ENCODE data around the gene MFSD2B. TPM values are rescaled to one million over a fixed set of nuclear protein-coding genes. Genes with fewer than 3 reads are reported as not detected.

The MFSD2B gene
- total and polyA plus RNA-seq, 10 of the 15 experiments (the other 5 are each of a cell fraction or from before 2014, with no cell fraction given): 0.07 to 0.51 (median 0.16) TPM; not detected in 4

- no peak for TF ChIP-seq ZNF592 (IDR thresholded peaks at IDR 0.05)
Measured at GRCh38 chr2:24020244-24020643, 10.4 kb downstream of the MFSD2B start (continued).

GRCh38 chr2:24021122-24021998 lies 11.5 kb downstream of the MFSD2B start:
- no peak overlapping the region for H2AFZ ChIP-seq (ENCODE audit: control insufficient read depth, low read depth, low read length)
- SMC1A ChIA-PET (ENCODE audit: uncharacterized antibody, unreplicated experiment): no interaction called here
- 87% methylated on average over 19 of the region's 19 CpGs for WGBS (ENCODE audit: insufficient coverage, insufficient replicate concordance, low lambda C conversion rate, missing lambda C conversion rate)
- in situ Hi-C loops (cut with MboI) (no loop called here), intact Hi-C loops (cut with micrococcal nuclease; ENCODE audit: unreplicated experiment) (loop anchor here (2.0 kb wide), 1 partner anchor 63 kb away; the partner anchor contains the start of gene TP53I3)
- no peaks in the 10 kb centered on the region for H3K27me3 ChIP-seq (replicated peaks in 1 of 2; ENCODE audit: control insufficient read depth in 2 of 2, insufficient read depth in 2 of 2, low read length in 1 of 2)
- H3K36me3 ChIP-seq (ENCODE audit: control insufficient read depth in 2 of 2, insufficient read depth in 2 of 2, low read length in 1 of 2): peaks cover 0 to 8% of the 10 kb centered on the region in 2 experiments; a peak in 3 of 4 replicates
- TF ChIP-seq CEBPZ (IDR thresholded peaks at IDR 0.05; ENCODE audit: low read depth, low read length) (no peak), ZSCAN29 (IDR thresholded peaks at IDR 0.05) (no peak), CTCF (IDR thresholded peaks at IDR 0.05 in 2 of 3, conservative IDR thresholded peaks at IDR 0.05 in 1 of 3; ENCODE audit: control insufficient read depth in 2 of 3, extremely low read depth in 1 of 3, insufficient read depth in 1 of 3, low read depth in 3 of 3, low read length in 3 of 3) (peak; percentile 34 to 45 (median 35); a peak in 4 of 6 replicates), MEF2A (IDR thresholded peaks at IDR 0.05; ENCODE audit: insufficient read depth, low read depth, low read length) (no peak), RAD21 (IDR thresholded peaks at IDR 0.05; ENCODE audit: insufficient read depth, low read depth, low read length) (peak; percentile 43; the same call in 1 of the 2 replicates)
- no peak overlapping the region for H3K4me3 ChIP-seq
- no peak overlapping the region for H3K27ac ChIP-seq (ENCODE audit: control insufficient read depth, insufficient read depth)
- H3K4me2 ChIP-seq (ENCODE audit: control insufficient read depth, insufficient read depth): no peak overlapping the region
- FAIRE-seq (no peak), ATAC-seq (peak; percentile 82), DNase-seq (ENCODE audit: low read depth, low spot score) (no peak)
- POLR2A ChIA-PET: no interaction called here
- RAD21 ChIA-PET (ENCODE audit: unreplicated experiment): interaction anchor here (1.3 kb wide), 1 partner anchor 63 kb away, joined by 3 read pairs; the partner anchor contains the start of gene TP53I3
- no peaks in the 10 kb centered on the region for H4K20me1 ChIP-seq (ENCODE audit: control insufficient read depth, insufficient read depth)
- no TSS peak for BruUV-seq (replicated peaks)
- H3K9me3 ChIP-seq (replicated peaks; ENCODE audit: control insufficient read depth, insufficient read depth, low read length): no peaks in the 10 kb centered on the region
- CTCF ChIA-PET: interaction anchor here (0.6 kb wide), 2 partner anchors 41 to 89 kb away, joined by 3 read pairs; no protein-coding TSS in a partner anchor
- no peaks in the 10 kb centered on the region for H3K79me2 ChIP-seq (ENCODE audit: control insufficient read depth, insufficient read depth, low read length)
- H3K4me1 ChIP-seq (ENCODE audit: control insufficient read depth, insufficient read depth, low read length): no peaks in the 10 kb centered on the region
- H3K9ac ChIP-seq (ENCODE audit: control insufficient read depth, insufficient read depth, low read length): no peak overlapping the region
